Hindlimb muscle (tissue), 1 donor: ENCODE results near the gene ZNF365. TPM values are rescaled to one million over a fixed set of nuclear protein-coding genes. Genes with fewer than 3 reads are reported as not detected.
"Not testable (repeated sequence)": the region's sequence is repeated elsewhere in the genome, so short reads cannot be mapped to it uniquely, and the experiment has no call there.

Source experiments
- DNase-seq: peaks from one replicate; pipeline ENCODE4 v3.0.0-alpha.2; 2013
- polyA plus RNA-seq: library from polyadenylated mRNA; unstranded; fragments of 120-200 nt; gene quantifications from one replicate; pipeline ENCODE4 v1.2.1, GENCODE V29; 2013; ENCODE audit not compliant: insufficient read length

ZNF365 gene
- polyA plus RNA-seq, 1 donor: not detected

- no peak for DNase-seq
Measured at GRCh38 chr10:62377966-62378365, 3.8 kb downstream of the ZNF365 start.

- not testable (repeated sequence) for DNase-seq
Measured at GRCh38 chr10:62378877-62379276, 4.7 kb downstream of the ZNF365 start.

- DNase-seq: no peak
Measured at GRCh38 chr10:62379394-62379793, 5.2 kb downstream of the ZNF365 start.

GRCh38 chr10:62380016-62380415 lies 5.8 kb downstream of the ZNF365 start:
- DNase-seq: no peak

- DNase-seq: peak; percentile 39
Measured at GRCh38 chr10:62381385-62382102, 7.4 kb downstream of the ZNF365 start.

- no peak for DNase-seq
Measured at GRCh38 chr10:62382831-62383230, 8.7 kb downstream of the ZNF365 start.

- DNase-seq: no peak
Measured at GRCh38 chr10:62384057-62384446, 9.9 kb downstream of the ZNF365 start.

- DNase-seq: no peak
Measured at GRCh38 chr10:62384447-62385081, 10.4 kb downstream of the ZNF365 start.

- no peak for DNase-seq
Measured at GRCh38 chr10:62386356-62387320, 12.5 kb downstream of the ZNF365 start.

- DNase-seq: no peak
Measured at GRCh38 chr10:62388328-62388727, 14.2 kb downstream of the ZNF365 start.

- no peak for DNase-seq
Measured at GRCh38 chr10:62390497-62391176, 16.5 kb downstream of the ZNF365 start.

- DNase-seq: no peak
Measured at GRCh38 chr10:62393237-62393636, 19.1 kb downstream of the ZNF365 start.

GRCh38 chr10:62394556-62395018 lies 20.4 kb downstream of the ZNF365 start:
- no peak for DNase-seq

- no peak for DNase-seq
Measured at GRCh38 chr10:62395892-62396291, 21.7 kb downstream of the ZNF365 start.

GRCh38 chr10:62396864-62397263 lies 22.7 kb downstream of the ZNF365 start:
- no peak for DNase-seq

- DNase-seq: no peak
Measured at GRCh38 chr10:62399211-62399610, 25.0 kb downstream of the ZNF365 start.

GRCh38 chr10:62402508-62402907 lies 28.3 kb downstream of the ZNF365 start:
- DNase-seq: no peak

- not testable (repeated sequence) for DNase-seq
Measured at GRCh38 chr10:62410528-62410927, 36.4 kb downstream of the ZNF365 start.

- DNase-seq: not testable (repeated sequence)
Measured at GRCh38 chr10:62410934-62411333, 36.8 kb downstream of the ZNF365 start.

GRCh38 chr10:62413048-62413447 lies 38.9 kb downstream of the ZNF365 start:
- DNase-seq: no peak

GRCh38 chr10:62413652-62414051 lies 39.5 kb downstream of the ZNF365 start:
- no peak for DNase-seq

- no peak for DNase-seq
Measured at GRCh38 chr10:62414359-62414758, 40.2 kb downstream of the ZNF365 start.
